Astrocyte (in vitro differentiated cells and primary cell): Measurements from ENCODE around the gene CNTN1. TPM values are rescaled to one million over a fixed set of nuclear protein-coding genes. Genes with fewer than 3 reads are reported as not detected.

Experiments used
- DNase-seq: peaks from one replicate; pipeline ENCODE4 v3.0.0-alpha.2; 2010; ENCODE audit warnings: low read depth
- FAIRE-seq: peaks from 2 replicates; lab custom pipeline; 2011; peaks lifted over from hg19 to GRCh38; lab: Jason Lieb, UNC
- H2AFZ ChIP-seq: 2 replicates; pipeline ENCODE4 v1.6.0; 2012; ENCODE audit warnings: low read depth, low read length, inconsistent platforms
- H3K27ac ChIP-seq: 2 replicates; pipeline ENCODE4 v1.5.1; 2011; ENCODE audit warnings: low read depth, low read length, inconsistent platforms
- H3K27me3 ChIP-seq: 2 replicates; pipeline ENCODE4 v1.6.0; 2011; ENCODE audit warnings: low read length, inconsistent platforms; ENCODE audit not compliant: insufficient read depth
- H3K36me3 ChIP-seq: 2 replicates; pipeline ENCODE4 v1.5.1; 2011; ENCODE audit warnings: low read length, inconsistent platforms; ENCODE audit not compliant: insufficient read depth
- H3K4me1 ChIP-seq: 2 replicates; pipeline ENCODE4 v1.5.1; 2011; ENCODE audit warnings: low read length, inconsistent platforms; ENCODE audit not compliant: insufficient read depth
- H3K4me2 ChIP-seq: 2 replicates; pipeline ENCODE4 v1.6.0; 2012; ENCODE audit warnings: low read length, inconsistent platforms
- H3K4me3 ChIP-seq: 2 replicates; pipeline ENCODE4 v1.5.1; 2011; ENCODE audit warnings: low read depth, mild to moderate bottlenecking, low read length, inconsistent platforms; ENCODE audit not compliant: insufficient read depth
- H3K79me2 ChIP-seq: 2 replicates; pipeline ENCODE4 v1.6.0; 2012; ENCODE audit warnings: mild to moderate bottlenecking, low read length, inconsistent platforms; ENCODE audit not compliant: insufficient read depth
- H3K9ac ChIP-seq: 2 replicates; pipeline ENCODE4 v1.6.0; 2012; ENCODE audit warnings: mild to moderate bottlenecking, low read length, inconsistent platforms
- H3K9me3 ChIP-seq: 2 replicates; pipeline ENCODE4 v1.5.1; 2012; ENCODE audit warnings: low read depth, mild to moderate bottlenecking, low read length, inconsistent platforms; ENCODE audit not compliant: insufficient read depth
- H4K20me1 ChIP-seq: 2 replicates; pipeline ENCODE4 v1.6.0; 2012; ENCODE audit warnings: low read length, inconsistent platforms; ENCODE audit not compliant: insufficient read depth
- H3K27ac Mint-ChIP-seq: one replicate; pipeline ENCODE4 v1.8.0; 2021; ENCODE audit warnings: mild to moderate bottlenecking, mixed read lengths; ENCODE audit not compliant: unreplicated experiment
- H3K27me3 Mint-ChIP-seq: one replicate; pipeline ENCODE4 v1.8.0; 2021; ENCODE audit warnings: low read depth, mixed read lengths; ENCODE audit not compliant: unreplicated experiment
- H3K36me3 Mint-ChIP-seq: one replicate; pipeline ENCODE4 v1.8.0; 2021; ENCODE audit warnings: low read depth, mixed read lengths; ENCODE audit not compliant: unreplicated experiment
- H3K4me1 Mint-ChIP-seq: one replicate; pipeline ENCODE4 v1.8.0; 2021; ENCODE audit warnings: low read depth, mixed read lengths; ENCODE audit not compliant: unreplicated experiment
- H3K4me3 Mint-ChIP-seq: one replicate; pipeline ENCODE4 v1.8.0; 2021; ENCODE audit warnings: mild to moderate bottlenecking, moderate library complexity, mixed read lengths; ENCODE audit not compliant: unreplicated experiment
- H3K9me3 Mint-ChIP-seq: one replicate; pipeline ENCODE4 v1.8.0; 2021; ENCODE audit warnings: mild to moderate bottlenecking, mixed read lengths; ENCODE audit not compliant: unreplicated experiment
- EZH2 ChIP-seq: IDR thresholded peaks from 2 replicates; pipeline ENCODE4 v1.6.1; 2012; ENCODE audit warnings: mild to moderate bottlenecking, low read length, inconsistent platforms; ENCODE audit not compliant: insufficient read depth
- total RNA-seq: library from RNA; stranded (reverse); gene quantifications from 2 replicates; pipeline ENCODE4 v1.2.1, GENCODE V29; 2021
- TF ChIP-seq, protein P1 (sequence below): IDR thresholded peaks from 2 replicates; pipeline ENCODE4 v1.5.1; 2011; ENCODE audit warnings: low read depth, mild to moderate bottlenecking, inconsistent platforms, low read length, moderate library complexity; ENCODE audit not compliant: insufficient read depth

Gene CNTN1
- total RNA-seq, 1 donor from 2014 or later, result 2.1 TPM

DNA sequence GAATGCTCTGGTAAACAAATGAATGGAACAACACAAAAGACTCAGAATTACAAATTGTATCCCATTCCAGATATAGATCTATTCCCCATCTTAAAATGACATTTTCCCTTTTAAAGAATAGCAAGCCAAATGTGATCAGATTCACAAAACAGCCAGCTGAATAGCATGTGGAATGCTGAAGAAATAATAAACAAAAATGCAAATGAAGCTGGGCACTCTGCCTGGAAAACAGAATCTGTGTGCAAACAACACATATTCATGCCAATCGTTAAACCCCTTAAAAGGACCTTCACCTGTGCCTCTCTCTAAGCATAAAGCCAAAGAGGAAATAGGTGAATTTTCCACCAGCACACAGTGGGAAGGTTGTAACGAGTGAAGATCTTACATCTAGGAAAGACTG lies 428.0 kb downstream of the CNTN1 start:
- Histone ChIP-seq H3K4me1 (no peaks in the 10 kb centered on the region), H3K27ac (no peak overlapping the region), H3K4me2 (no peak overlapping the region), H3K27me3 (no peaks in the 10 kb centered on the region), H3K4me3 (no peak overlapping the region), H3K79me2 (no peaks in the 10 kb centered on the region), H3K36me3 (no peaks in the 10 kb centered on the region), H2AFZ (no peak overlapping the region), H3K9me3 (no peaks in the 10 kb centered on the region), H4K20me1 (no peaks in the 10 kb centered on the region), H3K9ac (no peak overlapping the region)
- Mint-ChIP-seq H3K4me1 (no peaks in the 10 kb centered on the region), H3K27me3 (no peaks in the 10 kb centered on the region), H3K27ac (no peak overlapping the region), H3K4me3 (no peak overlapping the region), H3K36me3 (no peaks in the 10 kb centered on the region), H3K9me3 (no peaks in the 10 kb centered on the region)
- TF ChIP-seq EZH2, result no peak
- TF ChIP-seq, protein P1, sequence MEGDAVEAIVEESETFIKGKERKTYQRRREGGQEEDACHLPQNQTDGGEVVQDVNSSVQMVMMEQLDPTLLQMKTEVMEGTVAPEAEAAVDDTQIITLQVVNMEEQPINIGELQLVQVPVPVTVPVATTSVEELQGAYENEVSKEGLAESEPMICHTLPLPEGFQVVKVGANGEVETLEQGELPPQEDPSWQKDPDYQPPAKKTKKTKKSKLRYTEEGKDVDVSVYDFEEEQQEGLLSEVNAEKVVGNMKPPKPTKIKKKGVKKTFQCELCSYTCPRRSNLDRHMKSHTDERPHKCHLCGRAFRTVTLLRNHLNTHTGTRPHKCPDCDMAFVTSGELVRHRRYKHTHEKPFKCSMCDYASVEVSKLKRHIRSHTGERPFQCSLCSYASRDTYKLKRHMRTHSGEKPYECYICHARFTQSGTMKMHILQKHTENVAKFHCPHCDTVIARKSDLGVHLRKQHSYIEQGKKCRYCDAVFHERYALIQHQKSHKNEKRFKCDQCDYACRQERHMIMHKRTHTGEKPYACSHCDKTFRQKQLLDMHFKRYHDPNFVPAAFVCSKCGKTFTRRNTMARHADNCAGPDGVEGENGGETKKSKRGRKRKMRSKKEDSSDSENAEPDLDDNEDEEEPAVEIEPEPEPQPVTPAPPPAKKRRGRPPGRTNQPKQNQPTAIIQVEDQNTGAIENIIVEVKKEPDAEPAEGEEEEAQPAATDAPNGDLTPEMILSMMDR, result no peak
- no peak for FAIRE-seq
- DNase-seq, result no peak

DNA sequence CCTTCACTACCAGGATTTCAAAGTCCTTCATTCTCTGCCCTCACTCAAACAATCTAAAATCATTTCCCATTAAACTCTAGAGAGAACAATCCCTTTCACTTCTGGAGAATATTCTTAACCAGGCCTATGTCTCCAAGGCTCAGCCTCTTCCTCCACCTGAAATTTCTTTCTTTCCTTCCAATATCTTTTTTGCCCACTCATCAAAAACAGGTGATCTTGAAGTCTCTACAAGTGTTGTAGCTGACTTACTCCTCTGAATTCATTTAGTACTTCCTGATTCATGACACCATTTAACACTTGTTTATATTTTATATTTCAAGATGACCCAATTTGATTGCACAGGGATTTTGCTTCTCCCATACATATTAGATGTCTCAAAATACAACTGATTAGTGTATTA lies 429.1 kb downstream of the CNTN1 start:
- H3K9me3 Mint-ChIP-seq, result no peaks in the 10 kb centered on the region
- H3K27me3 Mint-ChIP-seq, result no peaks in the 10 kb centered on the region
- H3K9ac ChIP-seq, result no peak overlapping the region
- no peaks in the 10 kb centered on the region for H4K20me1 ChIP-seq
- TF ChIP-seq EZH2, result no peak
- TF ChIP-seq, protein P1, result no peak
- no peaks in the 10 kb centered on the region for H3K4me1 ChIP-seq
- H3K36me3 ChIP-seq, result no peaks in the 10 kb centered on the region
- H3K9me3 ChIP-seq, result no peaks in the 10 kb centered on the region
- H3K27ac Mint-ChIP-seq, result no peak overlapping the region
- no peak overlapping the region for H3K27ac ChIP-seq
- H3K79me2 ChIP-seq, result no peaks in the 10 kb centered on the region
- FAIRE-seq, result no peak
- H3K36me3 Mint-ChIP-seq, result no peaks in the 10 kb centered on the region
- no peak overlapping the region for H3K4me2 ChIP-seq
- no peak for DNase-seq
- no peak overlapping the region for H2AFZ ChIP-seq
- H3K4me3 ChIP-seq, result no peak overlapping the region
- H3K4me3 Mint-ChIP-seq, result no peak overlapping the region
- H3K27me3 ChIP-seq, result no peaks in the 10 kb centered on the region
- H3K4me1 Mint-ChIP-seq, result no peaks in the 10 kb centered on the region
